PC-9 (cell line): ENCODE measurements around the gene OR11H7.

Experiments
- CTCF ChIP-seq: fragments of 200-600 bp; sonication (generic); conservative IDR thresholded peaks from 2 replicates; pipeline ENCODE4 v1.6.1; 2017; ENCODE audit warnings: mixed run types, antibody characterized with exemption, mild to moderate bottlenecking, moderate library complexity
- EZH2 ChIP-seq: fragments of 200-600 bp; sonication (generic); IDR thresholded peaks from 2 replicates; pipeline ENCODE4 v1.8.0; 2017; ENCODE audit warnings: antibody characterized with exemption, low read depth

DNA sequence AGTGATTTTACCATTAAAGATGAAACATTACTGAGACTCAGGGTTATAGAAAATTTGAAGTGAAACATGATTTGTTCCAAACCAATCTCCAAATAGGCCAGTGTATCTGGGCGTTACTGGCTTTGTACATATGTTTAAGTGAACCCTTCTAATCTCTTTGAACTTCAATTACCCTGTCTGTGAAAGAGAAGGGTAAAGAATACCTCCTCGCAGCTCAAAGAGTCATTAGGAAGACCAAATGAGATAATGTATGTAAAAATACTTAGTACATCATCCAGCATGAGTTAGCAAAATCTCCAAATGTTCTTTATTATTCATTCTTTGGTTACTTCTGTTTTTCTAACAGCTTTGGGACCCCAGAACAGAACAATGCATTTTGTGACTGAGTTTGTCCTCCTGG, 5.4 kb upstream of the OR11H7 start, which contains the start of gene OR11H6:
- TF ChIP-seq CTCF = no peak
- no peak for TF ChIP-seq EZH2
